ENCODE results near the gene ANKRD49.

Gene ANKRD49, protein sequence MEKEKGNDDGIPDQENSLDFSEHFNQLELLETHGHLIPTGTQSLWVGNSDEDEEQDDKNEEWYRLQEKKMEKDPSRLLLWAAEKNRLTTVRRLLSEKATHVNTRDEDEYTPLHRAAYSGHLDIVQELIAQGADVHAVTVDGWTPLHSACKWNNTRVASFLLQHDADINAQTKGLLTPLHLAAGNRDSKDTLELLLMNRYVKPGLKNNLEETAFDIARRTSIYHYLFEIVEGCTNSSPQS

DNA sequence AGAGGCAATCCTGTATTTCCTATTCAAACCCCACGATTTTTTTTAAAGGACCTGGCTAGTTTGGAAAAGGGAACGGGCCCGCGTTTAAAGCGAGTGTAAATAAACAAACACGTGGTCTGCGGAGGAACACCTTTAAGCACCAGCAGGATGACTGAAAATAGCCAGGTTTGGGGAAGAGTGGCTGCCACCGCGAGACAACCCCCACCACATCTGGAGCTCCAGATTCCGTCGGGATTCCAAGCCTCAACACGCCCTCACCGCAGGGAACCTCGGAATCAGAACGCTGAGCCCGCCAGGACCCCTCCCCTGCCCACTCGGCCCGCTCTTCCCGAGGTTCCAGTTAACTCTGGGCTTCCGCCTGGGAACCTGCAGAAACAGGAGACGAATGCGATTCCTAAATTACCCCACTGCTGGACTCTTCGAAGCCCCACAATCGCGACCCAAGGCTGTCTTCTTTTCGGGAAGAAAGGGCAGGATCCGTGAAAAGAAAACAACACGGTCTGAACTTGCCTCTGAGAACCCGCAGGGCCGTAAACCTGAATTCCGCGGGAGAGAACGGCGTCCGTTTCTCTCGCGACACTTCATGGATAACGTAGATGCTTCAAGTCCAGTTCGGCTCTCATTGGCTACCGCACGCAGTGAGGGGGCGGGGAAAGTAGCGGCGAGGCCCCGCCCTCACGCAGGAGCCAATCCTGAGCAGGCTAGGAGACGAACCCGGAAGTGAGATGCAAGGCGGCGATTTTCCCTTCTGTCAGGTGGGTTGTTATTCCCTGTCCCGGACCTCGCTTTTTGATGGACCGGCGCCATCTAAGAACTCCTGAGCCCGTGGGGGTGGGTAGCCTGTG lies at the start of gene ANKRD49, which contains the start of gene MRE11:
Gene ANKRD49, plus strand, starts transcription at position 704 of the 845 bp plus-strand sequence. CDS start 2,710 bp downstream, outside the sequence.
Gene MRE11, minus strand, starts transcription at position 564 of the 845 bp plus-strand sequence. CDS start 1,043 bp downstream, outside the sequence.
- DNase-seq (ENCODE audit: low read depth in 2 of 2) = peak; percentile 87 to 91

- no peak for DNase-seq (ENCODE audit: low read depth in 2 of 2)
Measured at GRCh38 chr11:94445641-94446040, 48.1 kb upstream of the ANKRD49 start.

DNA sequence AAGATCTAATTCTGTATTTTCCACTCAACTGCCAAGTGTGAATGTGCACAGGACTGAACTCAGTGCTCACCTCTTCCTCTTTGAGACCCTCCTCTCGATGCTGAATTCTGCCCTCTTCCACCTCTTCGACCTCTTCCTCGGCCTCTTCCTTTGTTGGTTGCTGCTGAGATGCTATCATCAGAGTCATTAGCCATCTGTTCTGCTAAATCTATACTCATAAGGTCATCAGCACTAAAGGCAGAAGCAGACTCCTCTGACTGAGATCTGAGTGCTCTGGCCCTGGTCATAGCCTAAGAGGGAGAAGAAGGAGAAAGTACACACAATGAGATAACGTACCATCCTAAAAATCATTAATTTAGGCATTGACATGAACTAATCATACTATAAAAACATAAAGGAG lies 46.6 kb upstream of the ANKRD49 start:
- DNase-seq (ENCODE audit: low read depth in 2 of 2) = no peak

DNA sequence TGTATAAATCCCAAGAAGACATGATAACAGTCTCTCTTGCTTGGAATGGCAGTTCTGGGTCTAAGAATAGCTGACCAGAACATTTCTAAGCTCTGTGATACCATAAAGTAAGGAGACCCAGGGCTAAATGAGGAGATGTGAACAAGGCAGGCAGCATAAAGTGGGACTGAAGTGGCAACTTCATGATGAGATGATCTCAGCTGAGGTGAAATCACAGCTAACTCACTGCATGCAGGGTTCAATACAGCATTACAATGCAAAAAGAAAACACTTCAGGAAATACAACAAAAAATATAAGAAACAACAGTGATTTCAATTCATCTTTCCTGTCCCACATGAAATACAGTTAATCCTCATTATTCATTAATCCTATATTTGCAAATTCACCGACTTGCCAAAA lies 44.8 kb upstream of the ANKRD49 start:
- DNase-seq (ENCODE audit: low read depth in 2 of 2) = no peak

GRCh38 chr11:94449437-94449836 lies 44.3 kb upstream of the ANKRD49 start:
- no peak for DNase-seq (ENCODE audit: low read depth in 2 of 2)

DNA sequence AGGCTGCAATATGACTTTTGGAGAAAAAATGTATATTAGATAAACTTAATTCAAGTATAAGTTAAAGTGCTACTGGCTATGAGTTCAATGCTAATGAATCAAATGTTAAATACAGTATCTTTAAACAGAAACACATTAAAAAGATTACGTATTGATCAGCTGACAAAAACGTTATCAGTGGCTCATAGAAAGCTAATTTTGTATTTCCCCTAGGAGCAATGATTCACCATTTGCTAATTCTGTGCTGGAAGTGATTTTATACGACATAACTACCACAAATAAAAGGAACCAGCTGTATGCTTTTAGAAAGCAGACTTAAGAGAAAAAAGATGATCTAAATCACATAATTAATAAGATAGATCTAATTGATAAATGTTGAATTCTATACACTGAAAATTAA lies 43.7 kb upstream of the ANKRD49 start:
- DNase-seq (ENCODE audit: low read depth in 2 of 2) = no peak

GRCh38 chr11:94452988-94453387 lies 40.8 kb upstream of the ANKRD49 start:
- no peak for DNase-seq (ENCODE audit: low read depth in 2 of 2)

- DNase-seq (ENCODE audit: low read depth in 2 of 2) = no peak
Measured at GRCh38 chr11:94454301-94454700, 39.5 kb upstream of the ANKRD49 start.

- DNase-seq (ENCODE audit: low read depth in 2 of 2) = no peak
Measured at GRCh38 chr11:94455861-94456260, 37.9 kb upstream of the ANKRD49 start.

DNA sequence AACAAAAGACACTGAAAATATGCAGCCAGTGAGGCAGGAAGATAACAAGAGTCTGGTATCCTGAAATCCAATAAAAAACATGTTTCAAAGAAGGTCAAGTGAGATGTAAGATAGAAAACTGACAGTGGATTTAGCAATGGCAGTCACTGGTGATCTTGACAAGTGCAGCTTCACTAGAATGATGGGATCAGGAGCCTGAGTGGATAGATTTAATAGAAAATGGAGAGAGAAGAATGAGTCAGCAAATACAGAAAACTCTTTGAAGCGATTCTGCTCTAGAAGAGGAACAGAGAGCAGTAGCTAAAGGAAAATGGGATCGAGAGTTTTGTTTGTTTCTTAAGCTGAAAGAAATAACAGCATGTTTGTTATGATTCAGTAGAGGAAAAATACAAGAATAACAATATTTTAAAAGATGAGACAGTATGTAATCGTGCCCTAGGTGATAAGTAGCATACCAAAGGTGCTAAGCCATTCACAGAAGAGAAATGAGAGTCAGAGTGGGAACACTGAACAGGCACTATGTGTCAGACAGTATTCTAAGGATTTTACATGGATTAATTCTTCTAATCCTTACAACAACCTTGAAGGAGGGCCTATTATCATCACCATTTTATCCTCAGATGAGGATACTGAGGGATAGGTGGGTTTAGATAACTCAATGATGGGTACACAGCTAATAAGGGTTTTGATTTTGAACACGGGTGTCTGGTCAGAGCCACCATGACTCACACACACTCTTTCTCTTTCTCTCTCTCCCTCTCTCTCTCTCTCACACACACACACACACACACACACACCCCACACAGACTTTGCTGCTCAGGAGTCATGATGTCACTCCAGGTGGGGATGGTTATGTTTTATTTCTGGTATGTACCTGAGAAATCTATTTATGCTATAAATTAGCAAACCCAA lies 36.4 kb upstream of the ANKRD49 start:
- DNase-seq (ENCODE audit: low read depth in 2 of 2) = no peak

GRCh38 chr11:94459576-94459975 lies 34.2 kb upstream of the ANKRD49 start:
- DNase-seq (ENCODE audit: low read depth in 2 of 2) = no peak

GRCh38 chr11:94469416-94469815 lies 24.4 kb upstream of the ANKRD49 start:
- no peak for DNase-seq (ENCODE audit: low read depth in 2 of 2)

GRCh38 chr11:94472916-94473799 lies 20.6 kb upstream of the ANKRD49 start:
- no peak for DNase-seq (ENCODE audit: low read depth in 2 of 2)

GRCh38 chr11:94477624-94478023 lies 16.2 kb upstream of the ANKRD49 start:
- no peak for DNase-seq (ENCODE audit: low read depth in 2 of 2)

DNA sequence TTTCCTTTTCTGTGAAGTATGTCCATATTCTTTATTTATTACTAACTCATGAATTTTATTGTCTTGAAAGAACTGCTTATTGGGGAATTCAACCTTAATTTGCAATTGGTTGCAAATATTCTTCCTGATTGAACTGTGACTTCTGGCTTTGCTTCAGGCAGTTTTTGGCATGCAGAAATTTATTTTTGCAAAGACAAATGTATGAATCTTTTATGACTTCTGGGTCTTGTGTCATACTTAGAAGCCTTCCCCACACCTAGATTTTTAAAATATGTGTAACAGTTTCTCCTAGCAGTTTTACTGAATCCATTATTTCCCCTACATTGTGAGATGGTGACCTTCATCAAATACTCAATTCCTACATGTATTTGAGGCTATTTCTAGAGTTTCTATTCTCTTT lies 12.4 kb upstream of the ANKRD49 start:
- DNase-seq (ENCODE audit: low read depth in 2 of 2) = no peak

DNA sequence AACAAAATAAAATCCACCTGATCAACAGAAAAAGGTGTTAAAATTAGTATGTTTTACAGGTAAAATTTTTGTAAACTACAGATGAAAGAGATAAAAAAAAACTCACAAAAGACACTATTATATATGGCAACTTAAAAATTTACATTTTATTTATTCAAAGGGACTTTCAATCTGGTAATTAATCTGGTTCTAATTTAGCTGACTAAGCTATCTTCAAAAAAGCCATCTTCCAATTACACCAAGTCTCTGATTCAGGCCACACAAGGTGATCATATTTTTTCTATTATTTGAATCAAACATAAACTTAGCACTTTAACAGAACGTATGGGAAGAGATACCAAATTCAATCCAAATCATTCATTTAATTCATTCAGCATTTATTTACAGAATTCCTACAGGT lies 7.7 kb upstream of the ANKRD49 start:
- DNase-seq (ENCODE audit: low read depth in 2 of 2) = no peak

- DNase-seq (ENCODE audit: low read depth in 2 of 2) = no peak
Measured at GRCh38 chr11:94494126-94494680, 419 bp downstream of the ANKRD49 start.

DNA sequence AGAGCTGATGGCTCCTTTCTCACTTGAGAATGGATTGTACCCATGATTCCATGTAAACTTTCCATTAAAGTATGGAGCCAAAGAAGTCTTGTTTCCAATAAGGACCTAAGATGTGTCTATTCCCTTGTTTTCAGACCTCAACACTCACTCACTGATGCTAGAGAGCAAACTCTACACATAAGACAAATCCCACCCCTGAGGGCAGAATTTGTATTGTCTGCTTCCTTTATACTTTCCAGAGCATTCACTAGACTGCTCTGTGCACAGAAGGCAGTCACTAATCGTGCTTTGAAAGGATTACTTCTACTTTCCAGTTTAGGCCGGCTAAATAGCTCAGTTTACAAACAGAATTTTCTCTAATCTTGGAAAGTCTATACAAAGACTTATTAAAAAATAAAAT lies 6.4 kb downstream of the ANKRD49 start:
- no peak for DNase-seq (ENCODE audit: low read depth in 2 of 2)

GRCh38 chr11:94501522-94501921 lies 7.7 kb downstream of the ANKRD49 start:
- DNase-seq (ENCODE audit: low read depth in 2 of 2) = no peak

DNA sequence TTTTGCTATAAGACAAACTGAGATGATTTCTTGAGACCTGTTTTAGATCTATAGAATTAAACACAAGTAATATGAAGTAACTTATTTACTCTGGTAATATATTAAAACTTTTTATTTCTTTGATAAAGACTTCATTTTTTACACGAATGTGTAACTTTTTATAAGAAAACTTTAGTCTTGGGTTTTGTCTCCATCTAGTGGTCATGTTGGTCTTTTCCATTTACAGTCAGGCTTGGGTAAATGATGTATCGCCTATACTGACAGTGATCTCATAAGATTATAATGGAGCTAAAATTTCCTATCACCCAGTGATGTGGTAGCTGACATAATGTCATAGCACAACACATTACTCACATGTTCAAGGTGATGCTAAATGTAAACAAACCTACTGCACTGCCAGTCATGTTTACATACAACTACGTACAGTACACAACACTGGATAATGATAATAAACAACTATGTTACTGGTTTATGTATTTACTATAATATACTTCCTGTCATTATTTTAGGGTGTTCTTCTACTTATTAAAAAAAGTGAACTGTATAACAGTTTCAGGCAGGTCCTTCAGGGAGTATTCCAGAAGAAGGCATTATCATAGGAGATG lies 11.0 kb downstream of the ANKRD49 start:
- DNase-seq (ENCODE audit: low read depth in 2 of 2) = no peak
